ENCODE results near the gene THSD4.

- TF ChIP-seq POLR2AphosphoS5 (IDR thresholded peaks at IDR 0.05; ENCODE audit: low read depth, low read length): no peak
- TF ChIP-seq TAF1 (IDR thresholded peaks at IDR 0.05; ENCODE audit: borderline replicate concordance, low read depth, low read length): no peak
- TF ChIP-seq POLR2A (IDR thresholded peaks at IDR 0.05; ENCODE audit: low read depth, low read length): no peak
Measured at GRCh38 chr15:71145648-71146047, 30.4 kb downstream of the THSD4 start.
